Measurements from ENCODE around the gene TAF11. TPM values are rescaled to one million over a fixed set of nuclear protein-coding genes. Genes with fewer than 3 reads are reported as not detected.
"Not testable (repeated sequence)": the region's sequence is repeated elsewhere in the genome, so short reads cannot be mapped to it uniquely, and the experiment has no call there.

TAF11 gene, protein sequence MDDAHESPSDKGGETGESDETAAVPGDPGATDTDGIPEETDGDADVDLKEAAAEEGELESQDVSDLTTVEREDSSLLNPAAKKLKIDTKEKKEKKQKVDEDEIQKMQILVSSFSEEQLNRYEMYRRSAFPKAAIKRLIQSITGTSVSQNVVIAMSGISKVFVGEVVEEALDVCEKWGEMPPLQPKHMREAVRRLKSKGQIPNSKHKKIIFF
- 10 to 100 TPM; 35.3 to 36.3 TPM for total RNA-seq

DNA sequence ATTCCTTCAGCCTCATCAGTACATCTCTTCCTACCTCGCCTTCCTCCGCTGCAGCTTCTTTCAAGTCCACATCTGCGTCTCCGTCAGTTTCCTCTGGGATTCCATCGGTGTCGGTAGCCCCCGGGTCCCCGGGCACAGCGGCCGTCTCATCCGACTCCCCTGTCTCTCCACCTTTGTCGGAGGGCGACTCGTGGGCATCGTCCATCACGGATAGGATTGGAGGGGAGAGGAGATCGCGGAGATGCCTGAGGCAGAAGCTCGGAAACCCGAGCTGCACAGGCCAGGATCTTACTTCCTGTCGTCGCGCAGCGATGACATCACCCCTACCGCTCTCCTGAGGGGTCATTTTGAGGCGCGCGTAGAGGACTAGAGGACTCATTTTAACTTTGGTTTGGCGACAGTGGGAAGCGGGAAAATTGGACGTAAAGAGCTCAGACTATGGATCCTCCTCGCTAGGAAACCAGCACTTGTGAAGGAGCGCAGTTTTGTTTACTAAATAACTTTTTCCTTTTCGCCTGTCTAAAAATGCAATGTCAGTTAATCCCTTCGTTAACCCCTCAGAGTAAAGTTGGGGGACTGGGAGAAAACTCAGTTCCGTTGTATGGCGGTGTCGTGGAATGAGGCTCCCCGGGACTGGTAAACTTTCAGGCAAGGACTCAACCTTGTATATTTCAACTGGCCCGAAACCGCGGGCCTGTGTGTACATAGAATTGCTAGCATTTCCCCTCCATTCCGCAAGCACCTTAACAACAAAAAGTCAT is at the start of gene TAF11:
Gene TAF11, minus strand, starts transcription at position 290 of the 761 bp plus-strand sequence. Its CDS starts 85 bp downstream, at position 205.
- Mint-ChIP-seq H3K27ac (peak within 1 kb of the TSS; percentile 96 to 100), H3K36me3 (peaks cover 14 to 20% of the 10 kb centered on the region in 2 donors), H3K9me3 (no peaks in the 10 kb centered on the region)
- DNase-seq (ENCODE audit: low spot score in 2 of 2) (peak; percentile 83 to 89), ATAC-seq (peak; percentile 86 to 89)

DNA sequence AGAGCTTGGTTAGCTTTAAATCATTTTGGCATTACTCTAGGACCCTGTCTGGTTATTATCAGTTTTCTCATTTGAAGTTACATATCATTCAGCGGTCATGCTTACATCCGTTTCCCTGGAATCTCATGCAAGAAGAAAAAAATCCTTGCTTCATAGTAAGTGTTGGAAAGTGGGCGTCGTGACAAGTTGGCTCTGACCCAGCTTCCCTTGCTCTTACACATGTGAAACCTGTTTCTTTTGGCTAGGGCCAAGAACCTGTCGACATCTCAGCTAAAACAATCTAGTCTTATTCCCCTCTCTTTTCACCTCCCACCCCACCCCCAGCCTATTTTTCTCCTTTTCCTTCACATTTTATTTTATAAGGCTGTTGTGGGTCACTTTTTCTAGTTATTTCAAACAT is 46.7 kb upstream of the TAF11 start:
- H3K9me3 Mint-ChIP-seq, result no peaks in the 10 kb centered on the region
- no peak overlapping the region for H3K27ac Mint-ChIP-seq
- DNase-seq (ENCODE audit: low spot score in 2 of 2) (no peak), ATAC-seq (no peak)
- no peaks in the 10 kb centered on the region for H3K36me3 Mint-ChIP-seq

DNA sequence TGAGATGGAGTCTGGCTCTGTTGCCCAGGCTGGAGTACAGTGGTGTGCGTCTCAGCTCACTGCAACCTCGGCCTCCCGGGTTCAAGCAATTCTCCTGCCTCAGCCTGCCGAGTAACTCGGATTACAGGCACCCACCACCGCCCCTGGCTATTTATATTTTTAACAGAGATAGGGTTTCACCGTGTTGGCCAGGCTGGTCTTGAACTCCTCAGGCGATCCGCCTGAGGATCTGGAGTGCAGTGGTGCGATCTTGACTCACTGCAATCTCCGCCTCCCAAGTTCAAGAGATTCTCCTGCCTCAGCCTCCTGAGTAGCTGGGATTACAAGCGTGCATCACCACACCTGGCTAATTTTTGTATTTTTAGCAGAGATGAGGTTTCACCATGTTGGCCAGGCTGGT is 44.4 kb upstream of the TAF11 start:
- not testable (repeated sequence) for H3K27ac Mint-ChIP-seq; H3K36me3 Mint-ChIP-seq; ATAC-seq; DNase-seq (ENCODE audit: low spot score in 2 of 2); H3K9me3 Mint-ChIP-seq

DNA sequence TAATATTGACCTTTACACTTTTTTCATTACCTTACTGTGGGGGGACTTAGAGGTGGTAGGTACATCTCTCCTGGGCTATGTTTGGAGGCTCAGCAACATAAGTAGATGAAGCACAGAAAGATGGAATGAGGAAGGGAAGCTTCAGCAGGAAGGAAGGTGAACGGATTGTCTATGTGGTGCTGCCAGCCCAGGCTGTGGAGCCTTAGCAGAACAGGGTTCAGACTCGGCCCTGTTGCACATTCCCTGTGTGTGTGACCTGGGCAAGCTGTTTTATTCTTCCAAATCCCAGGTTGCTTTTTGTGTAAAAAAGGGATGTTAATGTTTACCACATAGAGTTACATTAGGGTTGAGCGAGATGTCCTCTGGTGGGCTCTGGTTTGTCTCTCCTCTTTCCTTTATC is 42.4 kb upstream of the TAF11 start:
- Mint-ChIP-seq H3K27ac (no peak overlapping the region), H3K9me3 (no peaks in the 10 kb centered on the region), H3K36me3 (no peaks in the 10 kb centered on the region)
- ATAC-seq, result no peak
- DNase-seq (ENCODE audit: low spot score in 2 of 2), result no peak

DNA sequence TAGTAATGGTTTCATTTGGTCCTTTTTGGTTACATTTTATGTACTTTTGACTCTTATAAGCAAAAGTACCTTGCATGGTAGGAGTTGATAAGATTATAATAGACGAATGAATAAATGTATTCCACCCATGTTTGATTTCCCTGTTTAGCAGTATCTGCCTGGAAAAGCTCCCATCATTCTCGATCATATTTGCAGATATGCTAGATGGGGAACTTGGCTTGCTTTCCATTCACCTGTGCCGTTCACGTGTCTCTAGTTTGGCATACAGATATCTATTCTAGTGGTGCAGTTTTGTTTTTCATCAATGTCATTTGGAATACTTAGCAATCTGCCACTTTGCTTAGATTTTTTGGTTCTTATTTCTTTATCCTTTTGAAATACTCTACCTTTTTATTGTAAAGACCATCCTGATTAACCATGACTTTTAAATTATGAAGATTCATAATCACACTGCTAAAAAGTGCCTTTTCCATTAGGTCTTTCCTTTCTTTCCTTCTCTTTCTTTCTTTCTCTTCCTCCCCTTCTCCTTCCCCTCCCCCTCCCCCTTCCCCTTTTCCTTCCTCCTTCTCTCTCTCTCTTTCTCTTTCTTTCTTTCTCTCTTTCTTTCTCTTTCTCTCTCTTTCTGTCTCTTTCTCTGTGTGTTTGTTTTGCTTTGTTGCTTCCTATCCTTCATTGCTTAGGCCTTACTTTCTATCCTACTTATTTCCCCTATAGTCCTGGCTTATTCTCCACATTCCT is 41.6 kb upstream of the TAF11 start:
- ATAC-seq (no peak), DNase-seq (ENCODE audit: low spot score in 2 of 2) (no peak)
- Mint-ChIP-seq H3K27ac (no peak overlapping the region), H3K9me3 (no peaks in the 10 kb centered on the region), H3K36me3 (no peaks in the 10 kb centered on the region)

DNA sequence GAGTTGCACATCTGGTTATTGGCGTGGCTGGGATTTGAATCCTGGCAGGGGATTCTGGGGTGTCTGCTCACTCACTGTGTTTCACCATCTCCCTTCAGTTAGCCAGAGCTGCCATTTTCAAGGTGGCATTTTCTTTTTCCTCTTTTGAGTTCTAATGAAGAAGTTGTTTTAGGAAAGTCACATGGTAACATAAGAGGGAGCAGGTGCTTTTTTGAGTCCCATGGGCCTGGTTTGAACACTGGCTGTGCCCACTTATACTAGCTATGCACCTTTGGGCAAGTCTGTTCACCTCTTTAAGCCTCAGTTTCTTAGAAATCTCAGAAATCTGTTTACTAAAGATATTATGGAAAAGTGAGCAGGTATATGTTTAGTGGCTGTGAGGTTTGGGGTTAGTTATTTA is 40.9 kb upstream of the TAF11 start:
- no peaks in the 10 kb centered on the region for H3K36me3 Mint-ChIP-seq
- ATAC-seq (no peak), DNase-seq (ENCODE audit: low spot score in 2 of 2) (no peak)
- no peaks in the 10 kb centered on the region for H3K9me3 Mint-ChIP-seq
- H3K27ac Mint-ChIP-seq, result no peak overlapping the region

DNA sequence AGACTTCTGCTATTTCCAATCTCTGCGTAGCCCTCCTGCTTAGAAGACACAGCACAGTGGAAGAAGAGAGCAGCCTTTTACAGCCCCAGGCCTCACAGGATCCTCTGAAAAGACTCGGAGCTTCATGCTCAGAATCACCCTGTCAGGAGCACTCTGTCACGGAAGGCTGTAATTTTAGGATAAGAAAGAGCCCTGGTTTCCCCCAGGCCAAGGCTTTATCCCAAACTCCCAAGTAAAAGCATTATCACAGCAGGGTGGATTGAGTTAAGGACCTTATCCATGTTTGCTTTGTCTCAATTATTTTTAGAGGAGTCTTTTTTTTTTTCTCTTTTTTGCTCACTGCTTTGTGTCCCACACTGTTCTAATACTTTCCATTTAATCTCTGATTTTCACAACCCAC is 40.4 kb upstream of the TAF11 start:
- Mint-ChIP-seq H3K9me3 (no peaks in the 10 kb centered on the region), H3K27ac (no peak overlapping the region), H3K36me3 (no peaks in the 10 kb centered on the region)
- ATAC-seq (no peak), DNase-seq (ENCODE audit: low spot score in 2 of 2) (no peak)

DNA sequence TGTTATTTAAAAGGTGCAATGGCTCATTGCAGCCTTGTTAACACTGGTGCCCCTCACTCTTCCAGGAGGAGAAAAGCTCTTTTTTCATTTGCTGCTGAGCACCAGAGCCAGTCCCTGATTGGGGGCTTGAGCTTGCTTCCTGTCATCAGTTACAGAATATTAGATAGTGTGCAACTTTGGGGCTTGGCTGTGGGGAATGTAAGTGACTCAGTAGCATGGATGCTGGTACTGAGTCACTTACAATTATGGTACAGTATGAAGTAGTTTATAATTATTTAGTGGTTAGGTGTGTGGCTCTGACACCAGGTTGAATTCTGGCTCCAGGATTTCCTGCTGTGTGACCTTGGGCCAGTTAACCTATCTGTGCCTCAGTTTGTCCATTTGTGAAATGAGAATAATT is 38.8 kb upstream of the TAF11 start:
- Mint-ChIP-seq H3K9me3 (no peaks in the 10 kb centered on the region), H3K27ac (no peak overlapping the region), H3K36me3 (no peaks in the 10 kb centered on the region)
- ATAC-seq, result peak in 1 of 2 donors; percentile 31
- DNase-seq (ENCODE audit: low spot score in 2 of 2), result no peak

DNA sequence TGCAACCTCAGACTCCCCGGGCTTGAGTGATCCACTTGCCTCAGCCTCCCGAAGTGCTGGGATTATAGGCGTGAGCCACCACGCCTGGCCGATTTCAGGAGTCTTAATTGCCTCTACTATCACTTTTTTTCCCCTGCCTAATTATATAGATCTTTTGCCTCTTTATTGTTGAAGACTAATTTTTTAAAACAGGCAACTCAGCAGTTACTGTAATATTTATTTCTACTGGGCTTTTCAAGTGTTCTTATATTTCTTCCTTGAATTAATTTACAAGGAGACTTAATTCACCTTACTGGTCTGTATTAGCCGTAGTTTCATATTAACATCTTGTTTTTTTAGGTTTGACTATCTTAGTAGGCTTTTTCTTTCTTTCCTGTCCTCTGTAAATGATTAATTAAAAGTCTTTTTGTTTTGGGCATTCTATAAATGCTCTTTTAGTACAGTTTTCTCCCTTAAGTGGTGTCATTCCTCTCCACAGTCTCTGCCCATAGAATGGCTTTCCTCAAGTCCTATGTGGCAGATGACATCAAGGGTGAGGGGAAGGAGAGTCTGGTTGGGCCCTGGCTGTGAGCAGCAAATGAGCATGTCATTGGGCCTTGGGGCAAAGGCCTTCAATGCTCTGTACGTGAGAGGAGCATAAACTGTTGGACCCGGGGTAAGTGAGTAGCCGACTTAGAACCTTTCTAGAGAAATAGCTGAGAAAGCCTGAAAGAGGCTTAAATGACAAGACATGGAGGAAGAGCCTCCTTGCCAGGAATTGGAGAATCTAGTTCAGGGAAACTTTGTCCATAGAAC is 37.2 kb upstream of the TAF11 start:
- no peak for ATAC-seq
- DNase-seq (ENCODE audit: low spot score in 2 of 2), result no peak
- no peaks in the 10 kb centered on the region for H3K9me3 Mint-ChIP-seq
- H3K27ac Mint-ChIP-seq, result no peak overlapping the region
- H3K36me3 Mint-ChIP-seq, result no peaks in the 10 kb centered on the region

DNA sequence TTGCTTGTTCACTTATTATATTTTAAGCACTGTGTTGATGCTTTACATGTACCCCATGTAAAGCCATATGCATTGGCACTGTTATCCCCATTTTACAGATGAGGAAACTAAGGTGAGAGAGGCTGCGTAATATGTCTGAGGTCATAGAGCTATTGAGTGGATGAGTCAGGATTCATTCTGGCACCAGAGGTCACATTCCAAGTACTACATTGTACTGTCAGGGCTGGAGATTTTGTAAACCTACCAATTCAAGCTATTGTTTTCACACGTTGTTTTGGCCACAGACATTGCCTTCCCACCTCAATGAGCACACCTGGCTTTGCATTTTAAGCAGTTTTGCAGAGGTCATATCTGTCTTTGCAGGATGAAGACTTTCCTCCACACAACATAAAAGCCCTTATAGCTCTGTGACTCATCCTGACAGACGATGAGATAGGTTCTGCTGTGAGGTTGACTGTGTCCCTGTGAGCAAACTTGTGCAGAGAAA is 34.4 kb upstream of the TAF11 start:
- ATAC-seq (peak; percentile 75 to 93), DNase-seq (ENCODE audit: low spot score in 2 of 2) (no peak)
- Mint-ChIP-seq H3K27ac (no peak overlapping the region), H3K36me3 (peaks cover 0 to 6% of the 10 kb centered on the region in 2 donors), H3K9me3 (no peaks in the 10 kb centered on the region)

DNA sequence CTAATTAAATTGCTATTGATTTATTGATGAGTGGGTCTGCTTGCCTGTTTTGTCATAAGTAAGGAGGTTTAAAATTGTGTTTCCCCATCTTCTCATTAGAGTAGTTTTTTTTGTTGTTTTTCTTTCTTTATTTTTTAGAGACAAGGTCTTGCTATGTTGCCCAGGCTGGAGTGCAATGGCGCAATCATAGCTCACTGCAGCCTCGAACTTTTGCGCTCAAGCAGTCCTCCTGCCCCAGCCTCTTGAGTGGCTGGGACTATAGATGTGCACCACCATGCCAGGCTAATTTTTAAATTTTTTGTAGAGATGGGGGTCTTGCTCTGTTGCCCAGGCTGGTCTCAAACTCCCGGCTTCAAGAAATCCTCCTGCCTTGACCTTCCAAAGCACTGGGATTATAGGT is 32.3 kb upstream of the TAF11 start:
- peaks cover 0 to 6% of the 10 kb centered on the region in 2 donors for H3K36me3 Mint-ChIP-seq
- no peak for DNase-seq (ENCODE audit: low spot score in 2 of 2)

DNA sequence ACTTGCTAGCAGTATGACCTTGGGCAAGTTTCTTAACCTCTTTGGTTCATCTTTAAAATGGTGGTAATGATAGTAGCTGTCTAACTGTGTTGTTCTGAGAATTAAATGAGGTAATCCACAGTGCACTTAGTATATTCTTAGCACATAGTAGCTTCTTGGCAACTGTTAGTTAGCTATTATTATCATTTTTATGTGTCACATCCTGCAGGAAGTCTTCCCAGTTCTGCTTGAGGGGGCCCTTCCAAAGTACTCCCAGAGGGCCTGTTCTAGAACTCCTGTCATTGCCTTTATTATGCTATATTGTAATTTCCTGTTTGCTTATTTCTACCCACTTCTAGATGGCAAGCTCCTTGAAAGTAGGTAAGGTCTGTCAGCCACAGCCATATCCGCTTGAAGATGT is 31.8 kb upstream of the TAF11 start:
- no peak overlapping the region for H3K27ac Mint-ChIP-seq
- ATAC-seq (no peak), DNase-seq (ENCODE audit: low spot score in 2 of 2) (no peak)
- no peaks in the 10 kb centered on the region for H3K9me3 Mint-ChIP-seq
- H3K36me3 Mint-ChIP-seq, result peaks cover 0 to 6% of the 10 kb centered on the region in 2 donors

More for the DNA sequence above, 32.3 kb upstream of the TAF11 start:
- no peak for ATAC-seq
- Mint-ChIP-seq H3K27ac (no peak overlapping the region), H3K9me3 (no peaks in the 10 kb centered on the region)

DNA sequence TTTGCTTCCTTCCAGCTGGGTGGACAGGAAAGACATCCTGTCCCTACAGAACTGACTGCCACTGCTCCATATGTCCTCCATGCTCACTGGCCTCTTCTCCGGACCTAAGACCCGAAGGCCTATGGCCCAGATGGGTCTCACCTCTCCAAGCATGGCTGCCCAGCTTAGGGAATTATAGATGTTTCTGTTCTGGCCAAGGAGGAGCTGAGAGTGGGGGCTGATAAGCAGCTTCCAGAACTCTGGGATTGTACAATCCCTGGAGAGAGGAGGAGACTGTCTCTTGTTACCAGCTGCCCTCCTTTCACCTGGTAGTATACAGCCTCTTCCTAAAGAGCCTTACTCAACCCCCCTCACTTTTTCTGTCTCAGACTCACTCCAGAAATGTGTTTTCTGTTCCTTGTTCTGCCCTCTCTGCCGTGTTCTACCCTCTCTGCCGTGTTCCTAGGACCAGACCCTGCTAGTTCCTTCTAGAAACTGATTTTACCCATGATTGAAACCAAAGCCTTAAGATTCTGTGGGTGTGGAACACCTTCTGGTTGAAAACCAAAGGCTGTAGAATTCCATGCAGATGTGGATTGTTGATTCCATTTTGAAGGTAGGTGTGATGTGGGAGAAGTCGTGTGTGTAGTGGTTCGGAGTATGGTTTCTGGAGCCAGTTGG is 29.9 kb upstream of the TAF11 start:
- no peaks in the 10 kb centered on the region for H3K9me3 Mint-ChIP-seq
- no peak for DNase-seq (ENCODE audit: low spot score in 2 of 2)
- no peak overlapping the region for H3K27ac Mint-ChIP-seq
- H3K36me3 Mint-ChIP-seq, result peaks cover 0 to 6% of the 10 kb centered on the region in 2 donors
- no peak for ATAC-seq

DNA sequence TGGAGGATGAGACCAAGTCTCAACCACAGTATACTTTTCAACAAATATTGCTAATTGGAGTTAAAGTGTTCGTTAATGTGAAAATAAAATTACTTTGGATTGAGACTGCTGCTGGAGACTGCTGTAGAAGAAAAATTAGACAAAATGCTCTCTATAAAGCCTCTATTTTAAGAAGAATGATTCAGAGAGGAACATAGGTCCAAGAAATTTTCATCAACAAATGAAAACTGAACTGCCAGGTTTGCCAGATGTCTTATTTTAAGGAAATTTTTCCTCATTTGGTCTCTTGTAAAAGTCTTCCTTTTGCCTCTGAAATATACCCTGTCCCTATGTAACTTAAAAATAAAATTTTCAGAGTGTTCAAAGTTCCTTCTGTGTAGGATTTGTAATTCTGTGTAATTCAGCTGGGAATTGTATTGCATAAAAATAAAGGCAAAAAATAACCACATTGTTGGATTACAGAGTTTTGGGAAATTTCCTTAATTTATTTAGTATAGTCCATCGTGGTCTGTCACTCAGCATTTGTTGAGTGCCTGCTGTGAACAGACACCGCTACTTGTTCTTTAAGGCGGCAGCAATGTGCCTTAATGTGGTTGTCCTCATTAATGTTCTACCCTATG is 28.6 kb upstream of the TAF11 start:
- peaks cover 0 to 6% of the 10 kb centered on the region in 2 donors for H3K36me3 Mint-ChIP-seq
- no peaks in the 10 kb centered on the region for H3K9me3 Mint-ChIP-seq
- no peak overlapping the region for H3K27ac Mint-ChIP-seq
- ATAC-seq, result no peak
- no peak for DNase-seq (ENCODE audit: low spot score in 2 of 2)

DNA sequence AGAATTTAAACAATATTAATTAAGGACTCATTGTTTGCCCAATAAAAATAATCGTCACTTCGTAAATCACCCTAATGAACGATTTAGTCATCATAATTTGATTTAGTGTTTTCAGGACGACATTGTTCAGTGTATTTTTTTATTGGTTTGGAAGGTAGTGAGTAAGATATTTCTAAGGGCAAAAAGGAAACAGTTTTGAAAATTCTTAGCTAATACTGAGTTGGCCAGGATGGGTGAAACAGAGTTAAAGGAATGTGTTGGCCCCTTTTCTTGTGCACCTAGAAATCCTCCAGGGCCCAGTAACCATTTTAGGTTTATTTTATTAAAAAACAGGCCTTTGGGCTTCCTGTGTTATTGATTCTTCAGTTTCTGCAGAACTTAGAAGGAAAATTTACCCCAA is 26.5 kb upstream of the TAF11 start:
- peaks cover 0 to 6% of the 10 kb centered on the region in 2 donors for H3K36me3 Mint-ChIP-seq
- DNase-seq (ENCODE audit: low spot score in 2 of 2) (no peak), ATAC-seq (no peak)
- no peak overlapping the region for H3K27ac Mint-ChIP-seq
- no peaks in the 10 kb centered on the region for H3K9me3 Mint-ChIP-seq

Measured in activated naive CD4-positive, alpha-beta T cell treated with anti-CD3 and anti-CD28 coated beads, Interleukin-2, amount 50 U/mL, for 72 hours (primary cell).